Stimulated activated CD4-positive, alpha-beta T cell treated with anti-CD3 and anti-CD28 coated beads, Interleukin-2, amount 100 ng/mL, for 24 hours (primary cell): ENCODE data around the gene SORCS3.

Experiments
- DNase-seq, 2 donors: peaks; one replicate each; pipeline ENCODE4 v3.0.0-alpha.2; 2020

SORCS3 gene

GRCh38 chr10:104641187-104641936 is at the start of gene SORCS3:
Gene SORCS3, plus strand, starts transcription at chr10:104641290.
- no peak for DNase-seq

- no peak for DNase-seq
These were observed 49.6 kb upstream of the SORCS3 start for GRCh38 chr10:104591441-104591840.

- no peak for DNase-seq
These were observed 39.9 kb upstream of the SORCS3 start for GRCh38 chr10:104601166-104601565.

- no peak for DNase-seq
These were observed 32.8 kb upstream of the SORCS3 start for GRCh38 chr10:104608091-104608828.

- DNase-seq, result no peak
These were observed 28.4 kb upstream of the SORCS3 start for GRCh38 chr10:104612571-104613205.

- no peak for DNase-seq
These were observed 27.7 kb upstream of the SORCS3 start for GRCh38 chr10:104613406-104613805.

- DNase-seq, result peak; percentile 44 to 52
These were observed 26.8 kb upstream of the SORCS3 start for GRCh38 chr10:104614245-104614831.

- DNase-seq, result no peak
These were observed 26.0 kb upstream of the SORCS3 start for GRCh38 chr10:104615136-104615535.

GRCh38 chr10:104617831-104618230 is 23.3 kb upstream of the SORCS3 start:
- DNase-seq, result no peak

GRCh38 chr10:104622175-104622574 is 18.9 kb upstream of the SORCS3 start:
- DNase-seq, result no peak

GRCh38 chr10:104622598-104623209 is 18.4 kb upstream of the SORCS3 start:
- no peak for DNase-seq

- no peak for DNase-seq
These were observed 10.4 kb upstream of the SORCS3 start for GRCh38 chr10:104630731-104631130.

- DNase-seq, result no peak
These were observed 9.1 kb upstream of the SORCS3 start for GRCh38 chr10:104631946-104632345.

- DNase-seq, result no peak
These were observed 2.1 kb upstream of the SORCS3 start for GRCh38 chr10:104638861-104639589.

GRCh38 chr10:104639590-104640338 is 1.3 kb upstream of the SORCS3 start:
- no peak for DNase-seq

GRCh38 chr10:104640339-104641186 is 527 bp upstream of the SORCS3 start:
- DNase-seq, result no peak

- no peak for DNase-seq
These were observed 1.0 kb downstream of the SORCS3 start for GRCh38 chr10:104641937-104642657.

- DNase-seq, result peak in 1 of 2 donors; percentile 66
These were observed 1.7 kb downstream of the SORCS3 start for GRCh38 chr10:104642658-104643302.

- DNase-seq, result no peak
These were observed 2.2 kb downstream of the SORCS3 start for GRCh38 chr10:104643303-104643663.
